Measurements from ENCODE around the gene ASIC2. TPM values are rescaled to one million over a fixed set of nuclear protein-coding genes. Genes with fewer than 3 reads are reported as not detected.

ASIC2 gene
- total RNA-seq, 1 experiment from 2014 or later: 0.74 TPM

DNA sequence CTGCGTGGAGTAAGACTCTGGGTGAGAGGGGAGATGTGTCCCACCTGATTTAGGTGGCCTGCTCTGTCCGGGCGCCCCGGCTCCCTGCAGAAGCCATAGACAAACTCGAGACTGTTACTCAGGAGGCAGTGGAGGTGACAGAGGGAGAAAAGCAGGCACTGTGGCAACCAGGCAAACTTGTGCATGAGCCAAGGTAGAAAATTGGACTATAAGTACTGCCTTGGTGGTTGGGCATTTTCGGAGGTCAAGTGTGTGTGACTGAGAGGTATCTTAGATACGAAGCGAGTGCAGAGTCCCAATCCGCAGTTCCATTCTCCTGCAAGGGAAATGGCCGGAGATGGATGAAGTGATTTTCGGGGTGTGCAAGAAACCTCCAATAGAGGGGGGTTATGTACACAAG lies 328.6 kb downstream of the ASIC2 start:
- H3K4me3 Mint-ChIP-seq: no peak overlapping the region; a peak in 1 of 5 replicates
- no peak overlapping the region for H3K18ac ChIP-seq (ENCODE audit: insufficient read length, low read depth, low read length)

More for the DNA sequence above, 328.6 kb downstream of the ASIC2 start:
- Mint-ChIP-seq H3K27me3 (ENCODE audit: low read depth) (peaks cover 27% of the 10 kb centered on the region), H3K27ac (no peak overlapping the region), H3K36me3 (ENCODE audit: insufficient read depth in 1 of 3, low read depth in 3 of 3) (no peaks in the 10 kb centered on the region), H3K9me3 (peaks cover 5 to 7% of the 10 kb centered on the region in 2 experiments; a peak in 3 of 5 replicates), H3K4me1 (no peaks in the 10 kb centered on the region)
- no peak overlapping the region for H3K14ac ChIP-seq (ENCODE audit: insufficient read depth, low read length)
- H2BK5ac ChIP-seq (ENCODE audit: insufficient read length, low read length): no peak overlapping the region
- no peak overlapping the region for H3K4ac ChIP-seq (ENCODE audit: low read depth, low read length)
- no peaks in the 10 kb centered on the region for H3K4me1 ChIP-seq (ENCODE audit: insufficient read depth, low read length)
- no peak overlapping the region for H2BK120ac ChIP-seq (ENCODE audit: low read depth, low read length, poor library complexity, severe bottlenecking)
- TF ChIP-seq, protein P1, sequence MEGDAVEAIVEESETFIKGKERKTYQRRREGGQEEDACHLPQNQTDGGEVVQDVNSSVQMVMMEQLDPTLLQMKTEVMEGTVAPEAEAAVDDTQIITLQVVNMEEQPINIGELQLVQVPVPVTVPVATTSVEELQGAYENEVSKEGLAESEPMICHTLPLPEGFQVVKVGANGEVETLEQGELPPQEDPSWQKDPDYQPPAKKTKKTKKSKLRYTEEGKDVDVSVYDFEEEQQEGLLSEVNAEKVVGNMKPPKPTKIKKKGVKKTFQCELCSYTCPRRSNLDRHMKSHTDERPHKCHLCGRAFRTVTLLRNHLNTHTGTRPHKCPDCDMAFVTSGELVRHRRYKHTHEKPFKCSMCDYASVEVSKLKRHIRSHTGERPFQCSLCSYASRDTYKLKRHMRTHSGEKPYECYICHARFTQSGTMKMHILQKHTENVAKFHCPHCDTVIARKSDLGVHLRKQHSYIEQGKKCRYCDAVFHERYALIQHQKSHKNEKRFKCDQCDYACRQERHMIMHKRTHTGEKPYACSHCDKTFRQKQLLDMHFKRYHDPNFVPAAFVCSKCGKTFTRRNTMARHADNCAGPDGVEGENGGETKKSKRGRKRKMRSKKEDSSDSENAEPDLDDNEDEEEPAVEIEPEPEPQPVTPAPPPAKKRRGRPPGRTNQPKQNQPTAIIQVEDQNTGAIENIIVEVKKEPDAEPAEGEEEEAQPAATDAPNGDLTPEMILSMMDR (conservative IDR thresholded peaks at IDR 0.05): no peak
- H3K79me1 ChIP-seq (ENCODE audit: insufficient read depth, low read depth, low read length, poor library complexity, severe bottlenecking): no peaks in the 10 kb centered on the region
- H3K4me2 ChIP-seq (ENCODE audit: insufficient read depth, insufficient read length, low read length): no peak overlapping the region
- H2BK15ac ChIP-seq (ENCODE audit: low read depth, low read length): no peak overlapping the region
- H3K27ac ChIP-seq (ENCODE audit: insufficient read length, low read depth, low read length): no peak overlapping the region
- no peak overlapping the region for H3T11ph ChIP-seq (ENCODE audit: low read length)
- no peak for DNase-seq
- no peaks in the 10 kb centered on the region for H3K9me3 ChIP-seq (ENCODE audit: control insufficient read depth, low read depth, low read length)
- no peaks in the 10 kb centered on the region for H4K20me1 ChIP-seq (ENCODE audit: control insufficient read depth, insufficient read depth, insufficient read length)
- no peak overlapping the region for H3K9ac ChIP-seq (ENCODE audit: extremely low read depth, insufficient read length, low read length)
- H2AK5ac ChIP-seq (ENCODE audit: insufficient read length, low read length): no peak overlapping the region
- no peak overlapping the region for H4K8ac ChIP-seq (replicated peaks; ENCODE audit: insufficient read length, low read depth, low read length)
- H4K5ac ChIP-seq (ENCODE audit: insufficient read length, low read depth, low read length): no peak overlapping the region
- H4K91ac ChIP-seq (ENCODE audit: insufficient read length, low read depth, low read length): no peak overlapping the region
- H2BK20ac ChIP-seq (ENCODE audit: low read depth, low read length, poor library complexity, severe bottlenecking): no peak overlapping the region
- H3K27me3 ChIP-seq (ENCODE audit: insufficient read depth, low read length): no peaks in the 10 kb centered on the region
- H3K56ac ChIP-seq (ENCODE audit: insufficient read length, low read depth, low read length): no peak overlapping the region
- no peak overlapping the region for H3K23ac ChIP-seq (ENCODE audit: insufficient read length, low read depth, low read length)
- H3K23me2 ChIP-seq (ENCODE audit: insufficient read length, low read depth, low read length, poor library complexity, severe bottlenecking): no peaks in the 10 kb centered on the region
- no CpG with 5 or more reads among the region's 11 CpGs for WGBS (ENCODE audit: extremely low coverage, insufficient read length, low lambda C conversion rate)
- no peak overlapping the region for H2BK12ac ChIP-seq (ENCODE audit: insufficient read length, low read depth, low read length)
- no peak overlapping the region for H2AFZ ChIP-seq (ENCODE audit: low read length)
- no peaks in the 10 kb centered on the region for H3K79me2 ChIP-seq (ENCODE audit: insufficient read depth, low read length)

Measured in H9 (cell line).